Measurements from ENCODE around the gene FABP3. TPM values are rescaled to one million over a fixed set of nuclear protein-coding genes. Genes with fewer than 3 reads are reported as not detected.

The FABP3 gene
- total RNA-seq, 2 experiments from 2014 or later, result not detected

DNA sequence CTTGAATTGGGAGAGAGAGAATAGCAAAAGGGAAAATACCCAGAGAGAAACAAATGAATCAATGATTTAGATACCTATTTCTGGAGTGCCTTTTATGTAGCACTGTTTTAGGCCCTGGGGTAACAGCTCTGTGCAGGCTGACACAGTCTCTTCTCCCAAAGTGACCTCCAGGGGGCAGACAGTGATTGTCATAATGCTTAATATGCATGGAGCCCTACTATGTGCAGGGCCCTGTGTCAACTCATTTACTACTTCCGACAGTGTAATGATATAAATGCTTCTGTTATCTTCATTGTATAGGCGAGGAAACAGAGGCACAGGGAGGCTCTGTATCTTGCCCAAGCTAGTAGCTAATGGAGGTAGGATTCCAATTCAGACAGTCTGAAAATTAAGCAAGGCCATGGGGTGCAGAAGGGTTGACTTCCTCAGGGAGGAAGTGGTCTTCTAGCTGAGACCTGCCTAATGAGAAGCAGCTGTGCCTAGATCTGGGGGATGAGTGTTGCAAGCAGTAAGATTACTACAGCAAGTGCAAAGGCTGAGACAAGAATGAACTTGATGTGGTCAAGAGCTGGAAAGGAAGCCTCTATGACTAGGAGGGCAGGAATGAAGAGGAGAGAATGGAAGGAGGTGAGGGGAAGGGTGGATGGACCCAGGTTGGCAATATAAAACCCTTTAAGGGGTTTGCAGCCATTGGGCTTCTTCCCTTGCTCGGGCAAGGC is 23.9 kb upstream of the FABP3 start:
- no peaks in the 10 kb centered on the region for H3K36me3 ChIP-seq (ENCODE audit: insufficient read depth, low read length)
- intact Hi-C loops (cut with micrococcal nuclease; ENCODE audit: unreplicated experiment), result loop anchor here (1.0 kb wide), 1 partner anchor 27 kb away; no protein-coding TSS in a partner anchor
- BruUV-seq (replicated peaks), result no TSS peak
- peaks cover 14% of the 10 kb centered on the region for H3K4me1 ChIP-seq (ENCODE audit: insufficient read depth, low read length, poor library complexity, severe bottlenecking)
- no peaks in the 10 kb centered on the region for H3K9me2 ChIP-seq (ENCODE audit: insufficient read depth, low read length)
- TF ChIP-seq, protein P1, sequence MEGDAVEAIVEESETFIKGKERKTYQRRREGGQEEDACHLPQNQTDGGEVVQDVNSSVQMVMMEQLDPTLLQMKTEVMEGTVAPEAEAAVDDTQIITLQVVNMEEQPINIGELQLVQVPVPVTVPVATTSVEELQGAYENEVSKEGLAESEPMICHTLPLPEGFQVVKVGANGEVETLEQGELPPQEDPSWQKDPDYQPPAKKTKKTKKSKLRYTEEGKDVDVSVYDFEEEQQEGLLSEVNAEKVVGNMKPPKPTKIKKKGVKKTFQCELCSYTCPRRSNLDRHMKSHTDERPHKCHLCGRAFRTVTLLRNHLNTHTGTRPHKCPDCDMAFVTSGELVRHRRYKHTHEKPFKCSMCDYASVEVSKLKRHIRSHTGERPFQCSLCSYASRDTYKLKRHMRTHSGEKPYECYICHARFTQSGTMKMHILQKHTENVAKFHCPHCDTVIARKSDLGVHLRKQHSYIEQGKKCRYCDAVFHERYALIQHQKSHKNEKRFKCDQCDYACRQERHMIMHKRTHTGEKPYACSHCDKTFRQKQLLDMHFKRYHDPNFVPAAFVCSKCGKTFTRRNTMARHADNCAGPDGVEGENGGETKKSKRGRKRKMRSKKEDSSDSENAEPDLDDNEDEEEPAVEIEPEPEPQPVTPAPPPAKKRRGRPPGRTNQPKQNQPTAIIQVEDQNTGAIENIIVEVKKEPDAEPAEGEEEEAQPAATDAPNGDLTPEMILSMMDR (conservative IDR thresholded peaks at IDR 0.05; ENCODE audit: low read length), result peak; percentile 77
- TF ChIP-seq EZH2phosphoT487 (IDR thresholded peaks at IDR 0.05; ENCODE audit: borderline replicate concordance, low read depth, low read length), result no peak
- no peaks in the 10 kb centered on the region for H3K9me3 ChIP-seq (ENCODE audit: low read length)
- no peak overlapping the region for H2AFZ ChIP-seq (ENCODE audit: low read length)
- POLR2A ChIA-PET, result interaction anchor here (0.6 kb wide), 1 partner anchor 421 kb away, joined by 5 read pairs; no protein-coding TSS in a partner anchor
- H4K20me1 ChIP-seq (ENCODE audit: insufficient read depth, low read length), result no peaks in the 10 kb centered on the region
- CTCF ChIA-PET (ENCODE audit: unreplicated experiment), result interaction anchor here (0.9 to 3.5 kb wide), 2 partner anchors 23 to 152 kb away, joined by 3 to 23 read pairs; no protein-coding TSS in a partner anchor
- peak; percentile 26 for DNase-seq (ENCODE audit: low spot score)
- no peak overlapping the region for H3K4me2 ChIP-seq (ENCODE audit: low read length)
- no peaks in the 10 kb centered on the region for H3K79me2 ChIP-seq (ENCODE audit: insufficient read depth, low read depth, low read length)
- no peak overlapping the region for H3K27ac ChIP-seq (ENCODE audit: low read depth, low read length, poor library complexity, severe bottlenecking)
- no peak overlapping the region for H3K4me3 ChIP-seq (ENCODE audit: low read depth, low read length, poor library complexity, severe bottlenecking)

DNA sequence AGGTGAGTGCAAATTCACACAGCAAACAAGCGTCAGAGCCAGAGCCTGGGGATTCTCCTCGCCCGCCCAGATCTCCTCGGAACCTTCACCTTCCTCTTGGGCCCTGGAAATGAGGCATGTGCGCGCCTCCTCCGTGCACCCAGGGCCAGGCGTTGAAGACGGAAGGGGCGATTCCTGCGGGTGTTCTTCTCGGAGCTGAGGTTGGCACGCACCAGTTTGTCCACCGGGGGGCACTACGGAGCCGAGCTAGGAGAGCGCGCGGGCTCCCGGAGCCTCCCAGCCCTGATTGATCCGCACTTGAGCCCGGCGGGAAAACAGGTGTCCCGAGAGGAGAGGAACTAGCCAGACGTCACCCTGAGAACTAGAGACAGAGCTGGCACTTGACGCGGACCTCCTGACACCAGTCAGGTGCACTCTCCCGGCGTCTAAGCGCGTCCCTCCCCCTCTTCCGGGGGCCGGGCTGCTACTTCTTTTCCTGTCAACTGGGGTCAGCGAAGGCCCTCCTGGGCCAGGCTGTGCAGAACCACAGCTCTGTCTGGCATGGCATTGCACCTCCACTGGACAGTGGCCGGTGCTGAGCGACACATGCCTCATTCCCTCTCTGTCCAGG is 21.8 kb upstream of the FABP3 start:
- ChIA-PET POLR2A (interaction anchor here (0.6 to 1.6 kb wide), 6 partner anchors 29 to 469 kb away, joined by 3 read pairs; partner anchors contain the start of genes SNRNP40 and ZCCHC17), CTCF (ENCODE audit: unreplicated experiment) (interaction anchor here (0.9 to 3.5 kb wide), 3 partner anchors 28 to 154 kb away, joined by 3 to 23 read pairs (median 3); no protein-coding TSS in a partner anchor)
- H3K9me2 ChIP-seq (ENCODE audit: insufficient read depth, low read length), result no peaks in the 10 kb centered on the region
- no peaks in the 10 kb centered on the region for H4K20me1 ChIP-seq (ENCODE audit: insufficient read depth, low read length)
- BruUV-seq (replicated peaks), result no TSS peak
- H2AFZ ChIP-seq (ENCODE audit: low read length), result peak overlapping the region; percentile 98
- no peaks in the 10 kb centered on the region for H3K9me3 ChIP-seq (ENCODE audit: low read length)
- peak; percentile 82 for DNase-seq (ENCODE audit: low spot score)
- H3K27ac ChIP-seq (ENCODE audit: low read depth, low read length, poor library complexity, severe bottlenecking), result no peak overlapping the region
- peaks cover 14% of the 10 kb centered on the region for H3K4me1 ChIP-seq (ENCODE audit: insufficient read depth, low read length, poor library complexity, severe bottlenecking)
- no peaks in the 10 kb centered on the region for H3K36me3 ChIP-seq (ENCODE audit: insufficient read depth, low read length)
- TF ChIP-seq, protein P1 (conservative IDR thresholded peaks at IDR 0.05; ENCODE audit: low read length), result peak; percentile 89
- no peak for TF ChIP-seq EZH2phosphoT487 (IDR thresholded peaks at IDR 0.05; ENCODE audit: borderline replicate concordance, low read depth, low read length)
- peak overlapping the region; percentile 95 for H3K4me2 ChIP-seq (ENCODE audit: low read length)
- intact Hi-C loops (cut with micrococcal nuclease; ENCODE audit: unreplicated experiment), result loop anchor here (1.0 kb wide), 1 partner anchor 155 kb away; no protein-coding TSS in a partner anchor
- H3K4me3 ChIP-seq (ENCODE audit: low read depth, low read length, poor library complexity, severe bottlenecking), result peak overlapping the region; percentile 62
- no peaks in the 10 kb centered on the region for H3K79me2 ChIP-seq (ENCODE audit: insufficient read depth, low read depth, low read length)
